K562 (cell line): ENCODE measurements around the gene ICE2.

Experiments used
- ATF1 ChIP-seq, 2 experiments: fragments of 450-650 bp in 1 of 2; IDR thresholded peaks; 2 replicates each; pipeline ENCODE4 v1.6.1; 2016; ENCODE audit warnings: missing compliant biosample characterization in 1 of 2, missing genetic modification characterization in 1 of 2
- ATF2 ChIP-seq: sonication (generic); formaldehyde crosslinking; IDR thresholded peaks from 2 replicates; pipeline ENCODE4 v1.8.1; 2022; ENCODE audit warnings: missing genetic modification reagents
- CTCF ChIP-seq, 3 experiments: IDR thresholded peaks in 2 of 3; conservative IDR thresholded peaks in 1 of 3; 2 replicates each; pipeline ENCODE4 v1.5.1; 2011 to 2012; ENCODE audit warnings: low read length in 3 of 3, mild to moderate bottlenecking in 3 of 3, control low read depth in 2 of 3, improper control_type of control experiment in 1 of 3, inconsistent platforms in 1 of 3, low read depth in 1 of 3, mixed read lengths in 1 of 3, moderate library complexity in 1 of 3; ENCODE audit not compliant: insufficient read depth in 2 of 3
- NFE2L1 ChIP-seq: fragments of 450-650 bp; IDR thresholded peaks from 2 replicates; pipeline ENCODE4 v1.6.1; 2016; ENCODE audit warnings: missing genetic modification characterization, low read depth, mild to moderate bottlenecking, missing compliant biosample characterization, moderate library complexity, borderline replicate concordance
- SRF ChIP-seq, 2 experiments: fragments of 250-450, 450-650 bp in 1 of 2; sonication (Bioruptor Pico) in 1 of 2; sonication (generic) in 1 of 2; formaldehyde crosslinking; IDR thresholded peaks; 2 replicates each; pipeline versions ENCODE4 v1.5.0 to v1.5.1; 2020 to 2022; ENCODE audit warnings: mild to moderate bottlenecking in 1 of 2, missing genetic modification reagents in 1 of 2
- TEAD2 ChIP-seq: fragments of 450-650 bp; IDR thresholded peaks from 2 replicates; pipeline ENCODE4 v1.6.1; 2016; ENCODE audit warnings: missing genetic modification characterization, control low read depth, missing compliant biosample characterization
- ZSCAN29 ChIP-seq: fragments of 450-650 bp; IDR thresholded peaks from 2 replicates; pipeline ENCODE4 v1.6.1; 2017

GRCh38 chr15:60476713-60477112 lies 2.2 kb downstream of the ICE2 start:
- TF ChIP-seq ATF1 (CRISPR knock-in tag; IDR thresholded peaks at IDR 0.05) (no peak), ATF1 (tag; IDR thresholded peaks at IDR 0.05) (no peak), ZSCAN29 (no peak), TEAD2 (no peak), NFE2L1 (no peak), ATF2 (CRISPR knock-in tag) (no peak), SRF (CRISPR knock-in tag; IDR thresholded peaks at IDR 0.05) (no peak), CTCF (IDR thresholded peaks at IDR 0.05 in 2 of 3, conservative IDR thresholded peaks at IDR 0.05 in 1 of 3; ENCODE audit: insufficient read depth in 2 of 3, low read depth in 1 of 3, low read length in 3 of 3) (no peak)
